Activated CD8-positive, alpha-beta memory T cell treated with anti-CD3 and anti-CD28 coated beads for 1 hour (primary cell): ENCODE data around the gene SLC6A2.
"Not testable (repeated sequence)": the region's sequence is repeated elsewhere in the genome, so short reads cannot be mapped to it uniquely, and the experiment has no call there.

Source experiments
- DNase-seq, 2 donors: peaks; one replicate each; pipeline ENCODE4 v3.0.0-alpha.2; 2020; ENCODE audit warnings: low read depth in 1 of 2; ENCODE audit errors: extremely low read depth in 1 of 2

Gene SLC6A2

GRCh38 chr16:55753145-55753631 lies 97.4 kb downstream of the SLC6A2 start:
- not testable (repeated sequence) for DNase-seq
